Mesenchymal stem cell (in vitro differentiated cells and primary cell): ENCODE data around the gene STK4.

ENCODE experiments used
- DNase-seq: peaks from one replicate; pipeline ENCODE4 v3.0.0-alpha.2; 2013
- H2AFZ ChIP-seq: one replicate; pipeline ENCODE4 v1.6.1; 2013; ENCODE audit warnings: low read depth, mild to moderate bottlenecking, control low read depth, inconsistent platforms, low read length, moderate library complexity
- H2AK5ac ChIP-seq: 2 replicates; pipeline ENCODE4 v1.6.1; 2013; ENCODE audit warnings: low read length, moderate library complexity, mild to moderate bottlenecking, inconsistent platforms; ENCODE audit not compliant: severe bottlenecking
- H2BK120ac ChIP-seq: one replicate; pipeline ENCODE4 v1.6.1; 2013; ENCODE audit warnings: low read depth, mild to moderate bottlenecking, inconsistent platforms, low read length, moderate library complexity
- H2BK12ac ChIP-seq, 2 experiments: one replicate each; pipeline ENCODE4 v1.6.1; 2013; ENCODE audit warnings: inconsistent platforms in 2 of 2, low read length in 2 of 2, mild to moderate bottlenecking in 2 of 2, moderate library complexity in 2 of 2, control low read depth in 1 of 2
- H2BK15ac ChIP-seq: one replicate; pipeline ENCODE4 v1.6.1; 2013; ENCODE audit warnings: mild to moderate bottlenecking, low read depth, inconsistent platforms; ENCODE audit not compliant: poor library complexity, severe bottlenecking
- H2BK5ac ChIP-seq: 2 replicates; pipeline ENCODE4 v1.6.1; 2013; ENCODE audit warnings: low read depth, mild to moderate bottlenecking, low read length, control low read depth, inconsistent platforms; ENCODE audit not compliant: poor library complexity, severe bottlenecking
- H3K14ac ChIP-seq, 2 experiments: one replicate each; pipeline ENCODE4 v1.6.1; 2013; ENCODE audit warnings: inconsistent platforms in 2 of 2, low read length in 2 of 2, control low read depth in 1 of 2, mild to moderate bottlenecking in 1 of 2, moderate library complexity in 1 of 2
- H3K18ac ChIP-seq, 2 experiments: one replicate each; pipeline ENCODE4 v1.6.1; 2013; ENCODE audit warnings: inconsistent platforms in 2 of 2, low read length in 2 of 2, control low read depth in 1 of 2, low read depth in 1 of 2, mild to moderate bottlenecking in 1 of 2
- H3K23ac ChIP-seq, 2 experiments: one replicate each; pipeline ENCODE4 v1.6.1; 2013; ENCODE audit warnings: inconsistent platforms in 2 of 2, low read length in 2 of 2, mild to moderate bottlenecking in 2 of 2, moderate library complexity in 2 of 2, control low read depth in 1 of 2
- H3K27ac ChIP-seq: 2 replicates; pipeline ENCODE4 v1.5.1; 2013; ENCODE audit warnings: mild to moderate bottlenecking, moderate library complexity, low read length, control low read depth, inconsistent platforms; ENCODE audit not compliant: poor library complexity, severe bottlenecking
- H3K27me3 ChIP-seq, 2 experiments: 2 replicates each; pipeline versions ENCODE4 v1.6.1 to v1.7.0; 2013; ENCODE audit warnings: low read length in 2 of 2, mild to moderate bottlenecking in 2 of 2, moderate library complexity in 2 of 2, control low read depth in 1 of 2, inconsistent platforms in 1 of 2; ENCODE audit not compliant: control insufficient read depth in 1 of 2, insufficient read depth in 1 of 2
- H3K36me3 ChIP-seq, 2 experiments: 2 replicates each; pipeline versions ENCODE4 v1.6.1 to v1.7.0; 2013; ENCODE audit warnings: low read length in 2 of 2, control low read depth in 1 of 2, inconsistent platforms in 1 of 2, low read depth in 1 of 2, mild to moderate bottlenecking in 1 of 2; ENCODE audit not compliant: insufficient read depth in 2 of 2, control insufficient read depth in 1 of 2
- H3K4ac ChIP-seq, 2 experiments: one replicate each; pipeline ENCODE4 v1.6.1; 2013; ENCODE audit warnings: inconsistent platforms in 2 of 2, low read length in 2 of 2, mild to moderate bottlenecking in 2 of 2, moderate library complexity in 2 of 2, control low read depth in 1 of 2, low read depth in 1 of 2
- H3K4me1 ChIP-seq: 2 replicates; pipeline ENCODE4 v1.6.1; 2013; ENCODE audit warnings: low read depth, low read length, control low read depth; ENCODE audit not compliant: control insufficient read depth, insufficient read depth
- H3K4me2 ChIP-seq: 2 replicates; pipeline ENCODE4 v1.6.1; 2013; ENCODE audit warnings: low read length, mild to moderate bottlenecking, inconsistent platforms; ENCODE audit not compliant: poor library complexity, severe bottlenecking
- H3K4me3 ChIP-seq, 2 experiments: 2 replicates each; pipeline versions ENCODE4 v1.5.1 to v1.7.0; 2013; ENCODE audit warnings: low read length in 2 of 2, mild to moderate bottlenecking in 2 of 2, control low read depth in 1 of 2, low read depth in 1 of 2; ENCODE audit not compliant: insufficient read depth in 1 of 2
- H3K79me1 ChIP-seq: replicated peaks from 2 replicates; pipeline ENCODE4 v1.6.1; 2013; ENCODE audit warnings: mild to moderate bottlenecking, control low read depth, low read length, inconsistent platforms; ENCODE audit not compliant: poor library complexity, severe bottlenecking
- H3K9ac ChIP-seq: 2 replicates; pipeline ENCODE4 v1.7.0; 2013; ENCODE audit warnings: mild to moderate bottlenecking, low read length, moderate library complexity
- H3K9me3 ChIP-seq: 2 replicates; pipeline ENCODE4 v1.7.0; 2013; ENCODE audit warnings: mild to moderate bottlenecking, low read length; ENCODE audit not compliant: control insufficient read depth
- H4K8ac ChIP-seq: one replicate; pipeline ENCODE4 v1.6.1; 2013; ENCODE audit warnings: inconsistent platforms, mild to moderate bottlenecking, low read length, moderate library complexity
- H4K91ac ChIP-seq: one replicate; pipeline ENCODE4 v1.6.1; 2013; ENCODE audit warnings: mild to moderate bottlenecking, low read length, inconsistent platforms
- WGBS: methylation state at CpG from one replicate; pipeline ENCODE4 v1.1.7; 2013; ENCODE audit warnings: mixed read lengths; 5-methylcytosine and 5-hydroxymethylcytosine counted together

Gene STK4

GRCh38 chr20:44918761-44919160, 47.6 kb upstream of the STK4 start:
- H3K23ac ChIP-seq, result no peak overlapping the region
- H3K4me3 ChIP-seq, result no peak overlapping the region
- no peak overlapping the region for H2AK5ac ChIP-seq
- peak overlapping the region; percentile 21 for H4K91ac ChIP-seq
- DNase-seq, result no peak
- H3K4me2 ChIP-seq, result no peak overlapping the region
- H3K36me3 ChIP-seq, result peaks cover 46 to 66% of the 10 kb centered on the region in 2 experiments
- H3K18ac ChIP-seq, result no peak overlapping the region
- H3K4me1 ChIP-seq, result no peaks in the 10 kb centered on the region
- no peak overlapping the region for H4K8ac ChIP-seq
- H2BK12ac ChIP-seq, result no peak overlapping the region
- H3K27ac ChIP-seq, result no peak overlapping the region
- no peak overlapping the region for H2BK15ac ChIP-seq
- no peak overlapping the region for H2BK5ac ChIP-seq
- no peak overlapping the region for H2BK120ac ChIP-seq
- no peak overlapping the region for H3K4ac ChIP-seq
- H3K14ac ChIP-seq, result no peak overlapping the region
- H3K9ac ChIP-seq, result no peak overlapping the region
- peaks cover 6% of the 10 kb centered on the region for H3K79me1 ChIP-seq
- H3K9me3 ChIP-seq, result no peaks in the 10 kb centered on the region
- 98% methylated on average over 10 of the region's 10 CpGs for WGBS
- H2AFZ ChIP-seq, result no peak overlapping the region
- no peaks in the 10 kb centered on the region for H3K27me3 ChIP-seq

GRCh38 chr20:44921447-44921846, 44.9 kb upstream of the STK4 start:
- no peak overlapping the region for H4K91ac ChIP-seq
- no peak overlapping the region for H3K4me2 ChIP-seq
- no peaks in the 10 kb centered on the region for H3K27me3 ChIP-seq
- no peak overlapping the region for H3K4ac ChIP-seq
- no peak overlapping the region for H2BK120ac ChIP-seq
- no peaks in the 10 kb centered on the region for H3K4me1 ChIP-seq
- no peaks in the 10 kb centered on the region for H3K9me3 ChIP-seq
- no peak overlapping the region for H3K9ac ChIP-seq
- H3K4me3 ChIP-seq, result no peak overlapping the region
- no peaks in the 10 kb centered on the region for H3K79me1 ChIP-seq
- H2BK5ac ChIP-seq, result no peak overlapping the region
- H3K18ac ChIP-seq, result no peak overlapping the region
- no peak overlapping the region for H4K8ac ChIP-seq
- no peak overlapping the region for H2BK12ac ChIP-seq
- no peak overlapping the region for H3K27ac ChIP-seq
- peaks cover 48 to 65% of the 10 kb centered on the region in 2 experiments for H3K36me3 ChIP-seq
- H2AFZ ChIP-seq, result no peak overlapping the region
- H3K23ac ChIP-seq, result no peak overlapping the region
- no peak overlapping the region for H3K14ac ChIP-seq
- no peak for DNase-seq
- no peak overlapping the region for H2AK5ac ChIP-seq
- H2BK15ac ChIP-seq, result no peak overlapping the region
- 99% methylated on average over 14 of the region's 14 CpGs for WGBS

GRCh38 chr20:44924541-44924940, 41.8 kb upstream of the STK4 start:
- no peak overlapping the region for H3K14ac ChIP-seq
- H3K18ac ChIP-seq, result no peak overlapping the region
- H2BK5ac ChIP-seq, result no peak overlapping the region
- H2BK120ac ChIP-seq, result no peak overlapping the region
- no peak overlapping the region for H3K4me2 ChIP-seq
- H3K36me3 ChIP-seq, result peaks cover 30 to 41% of the 10 kb centered on the region in 2 experiments
- H3K27ac ChIP-seq, result no peak overlapping the region
- H3K4me1 ChIP-seq, result no peaks in the 10 kb centered on the region
- no peak overlapping the region for H3K4ac ChIP-seq
- no peak overlapping the region for H2AK5ac ChIP-seq
- no peaks in the 10 kb centered on the region for H3K79me1 ChIP-seq
- H3K9ac ChIP-seq, result no peak overlapping the region
- no peaks in the 10 kb centered on the region for H3K27me3 ChIP-seq
- no peak overlapping the region for H2BK12ac ChIP-seq
- H3K4me3 ChIP-seq, result no peak overlapping the region
- no peak overlapping the region for H2BK15ac ChIP-seq
- H4K8ac ChIP-seq, result no peak overlapping the region
- H2AFZ ChIP-seq, result no peak overlapping the region
- no peak overlapping the region for H3K23ac ChIP-seq
- H3K9me3 ChIP-seq, result no peaks in the 10 kb centered on the region
- no peak overlapping the region for H4K91ac ChIP-seq
- 84% methylated on average over 4 of the region's 4 CpGs for WGBS
- DNase-seq, result no peak

- Histone ChIP-seq H3K4me1 (no peaks in the 10 kb centered on the region), H3K27ac (no peak overlapping the region), H3K14ac (no peak overlapping the region), H3K4me3 (no peak overlapping the region), H3K9me3 (no peaks in the 10 kb centered on the region), H2BK12ac (no peak overlapping the region), H3K27me3 (no peaks in the 10 kb centered on the region), H2BK15ac (no peak overlapping the region), H3K9ac (no peak overlapping the region), H2AK5ac (no peak overlapping the region), H3K79me1 (peaks cover 1% of the 10 kb centered on the region), H4K91ac (no peak overlapping the region), H2AFZ (no peak overlapping the region), H2BK120ac (no peak overlapping the region), H4K8ac (no peak overlapping the region), H3K36me3 (peaks cover 36 to 48% of the 10 kb centered on the region in 2 experiments), H3K23ac (no peak overlapping the region), H3K4ac (no peak overlapping the region), H3K4me2 (no peak overlapping the region), H2BK5ac (no peak overlapping the region), H3K18ac (no peak overlapping the region)
- WGBS, result 82% methylated on average over 3 of the region's 3 CpGs
- DNase-seq, result no peak
Measured at GRCh38 chr20:44928595-44928994, 37.7 kb upstream of the STK4 start.
